K562 (cell line): ENCODE measurements around the gene KLK7. TPM values are rescaled to one million over a fixed set of nuclear protein-coding genes. Genes with fewer than 3 reads are reported as not detected.

ENCODE experiments used
- CHD7 ChIP-seq: fragments of 200-600 bp; sonication (generic); IDR thresholded peaks from one replicate; pipeline ENCODE4 v1.6.1; 2012; ENCODE audit warnings: mild to moderate bottlenecking, low read depth, low read length, inconsistent platforms
- TRIM28 ChIP-seq: fragments of 450-650 bp; IDR thresholded peaks from 2 replicates; pipeline ENCODE4 v1.6.1; 2017
- polyA plus RNA-seq, 8 experiments: library from polyadenylated mRNA; depleted of rRNA in 4 of 8; stranded (reverse) in 5 of 8; unstranded in 3 of 8; fragments of >200 nt; fragmentation: Nextera tagmentation in 2 of 8; fragmentation: Illumina TruSeq in 1 of 8; extraction: Ambion mirVana in 2 of 8; extraction: Trizol in 1 of 8; gene quantifications; 2 replicates each; pipeline versions ENCODE4 v1.2.1 to v1.2.3, GENCODE V29; 2011 to 2014; ENCODE audit warnings: inconsistent platforms in 1 of 8, missing spikeins in 1 of 8
- total RNA-seq, 7 experiments: library from RNA; depleted of rRNA in 6 of 7; stranded (reverse); fragments of >200 nt in 6 of 7; fragmentation: Illumina TruSeq in 2 of 7; extraction: Trizol in 2 of 7; gene quantifications; 2 replicates each; pipeline versions ENCODE4 v1.2.1 to v1.2.3, GENCODE V29; 2011 to 2021; ENCODE audit warnings: low replicate concordance in 1 of 7

The KLK7 gene
- total and polyA plus RNA-seq, 9 of the 15 experiments (the other 6 are each of a cell fraction or from before 2014, with no cell fraction given): 0.03 TPM; not detected in 8

- TF ChIP-seq CHD7 (no peak), TRIM28 (no peak)
These were observed 44.2 kb upstream of the KLK7 start (continued) for GRCh38 chr19:51027873-51028272.
